Ishikawa (cell line): ENCODE results near the gene MRM2.

Source experiments
- CEBPB ChIP-seq: IDR thresholded peaks from 2 replicates; pipeline ENCODE4 v1.6.1; 2012
- CREB1 ChIP-seq: IDR thresholded peaks from 2 replicates; pipeline ENCODE4 v1.6.1; 2012; ENCODE audit warnings: low read depth
- EGR1 ChIP-seq: IDR thresholded peaks from 2 replicates; pipeline ENCODE4 v1.6.1; 2012
- EP300 ChIP-seq: IDR thresholded peaks from 2 replicates; pipeline ENCODE4 v1.6.1; 2012; ENCODE audit warnings: borderline replicate concordance
- FOXM1 ChIP-seq: IDR thresholded peaks from 2 replicates; pipeline ENCODE4 v1.6.1; 2012; ENCODE audit warnings: low read depth, borderline replicate concordance
- NFIC ChIP-seq: IDR thresholded peaks from 2 replicates; pipeline ENCODE4 v1.6.1; 2012
- RAD21 ChIP-seq: IDR thresholded peaks from 2 replicates; pipeline ENCODE4 v1.6.1; 2012; ENCODE audit warnings: low read depth
- TAF1 ChIP-seq: IDR thresholded peaks from 2 replicates; pipeline ENCODE4 v1.6.1; 2012; ENCODE audit warnings: low read depth, mild to moderate bottlenecking
- TCF12 ChIP-seq: IDR thresholded peaks from 2 replicates; pipeline ENCODE4 v1.6.1; 2012; ENCODE audit warnings: low read depth
- TEAD4 ChIP-seq: IDR thresholded peaks from 2 replicates; pipeline ENCODE4 v1.6.1; 2012
- YY1 ChIP-seq: IDR thresholded peaks from 2 replicates; pipeline ENCODE4 v1.6.1; 2012; ENCODE audit warnings: low read depth
- ZBTB7A ChIP-seq: IDR thresholded peaks from 2 replicates; pipeline ENCODE4 v1.6.1; 2012; ENCODE audit warnings: low read depth
- TF ChIP-seq, protein P1 (sequence below): IDR thresholded peaks from 2 replicates; pipeline ENCODE4 v1.6.1; 2012
- TF ChIP-seq, protein P2 (sequence below): IDR thresholded peaks from 2 replicates; pipeline ENCODE4 v1.6.1; 2012; ENCODE audit warnings: low read depth, mild to moderate bottlenecking
- TF ChIP-seq, protein P3 (sequence below): IDR thresholded peaks from 2 replicates; pipeline ENCODE4 v1.6.1; 2012

Gene MRM2

DNA sequence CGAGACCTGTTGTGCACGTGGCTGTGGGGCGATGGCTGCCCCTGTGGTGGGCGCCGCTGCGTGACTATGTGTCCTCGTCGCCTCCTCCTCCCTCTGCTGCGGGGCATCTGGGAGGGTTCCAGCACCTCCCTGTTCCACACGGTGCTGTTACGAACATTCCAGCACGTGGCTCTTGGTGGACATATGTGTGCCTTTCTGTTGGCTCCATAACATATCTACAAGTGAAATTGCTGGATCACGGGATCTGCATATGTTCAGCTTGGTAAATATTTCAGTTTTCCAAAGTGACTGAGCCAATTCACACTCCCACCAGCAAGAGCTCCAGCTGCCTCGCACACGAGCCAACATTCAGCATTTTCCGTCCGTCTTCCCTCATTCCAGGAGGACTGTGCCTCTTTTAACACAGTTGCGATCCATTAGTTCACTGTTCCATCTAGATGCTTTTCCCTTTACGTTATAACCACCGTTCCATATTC, 47.1 kb upstream of the MRM2 start:
- TF ChIP-seq, protein P1, sequence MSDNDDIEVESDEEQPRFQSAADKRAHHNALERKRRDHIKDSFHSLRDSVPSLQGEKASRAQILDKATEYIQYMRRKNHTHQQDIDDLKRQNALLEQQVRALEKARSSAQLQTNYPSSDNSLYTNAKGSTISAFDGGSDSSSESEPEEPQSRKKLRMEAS: no peak
- TF ChIP-seq YY1: no peak
- no peak for TF ChIP-seq EGR1
- TF ChIP-seq EP300: no peak
- TF ChIP-seq TEAD4: no peak
- TF ChIP-seq, protein P2, sequence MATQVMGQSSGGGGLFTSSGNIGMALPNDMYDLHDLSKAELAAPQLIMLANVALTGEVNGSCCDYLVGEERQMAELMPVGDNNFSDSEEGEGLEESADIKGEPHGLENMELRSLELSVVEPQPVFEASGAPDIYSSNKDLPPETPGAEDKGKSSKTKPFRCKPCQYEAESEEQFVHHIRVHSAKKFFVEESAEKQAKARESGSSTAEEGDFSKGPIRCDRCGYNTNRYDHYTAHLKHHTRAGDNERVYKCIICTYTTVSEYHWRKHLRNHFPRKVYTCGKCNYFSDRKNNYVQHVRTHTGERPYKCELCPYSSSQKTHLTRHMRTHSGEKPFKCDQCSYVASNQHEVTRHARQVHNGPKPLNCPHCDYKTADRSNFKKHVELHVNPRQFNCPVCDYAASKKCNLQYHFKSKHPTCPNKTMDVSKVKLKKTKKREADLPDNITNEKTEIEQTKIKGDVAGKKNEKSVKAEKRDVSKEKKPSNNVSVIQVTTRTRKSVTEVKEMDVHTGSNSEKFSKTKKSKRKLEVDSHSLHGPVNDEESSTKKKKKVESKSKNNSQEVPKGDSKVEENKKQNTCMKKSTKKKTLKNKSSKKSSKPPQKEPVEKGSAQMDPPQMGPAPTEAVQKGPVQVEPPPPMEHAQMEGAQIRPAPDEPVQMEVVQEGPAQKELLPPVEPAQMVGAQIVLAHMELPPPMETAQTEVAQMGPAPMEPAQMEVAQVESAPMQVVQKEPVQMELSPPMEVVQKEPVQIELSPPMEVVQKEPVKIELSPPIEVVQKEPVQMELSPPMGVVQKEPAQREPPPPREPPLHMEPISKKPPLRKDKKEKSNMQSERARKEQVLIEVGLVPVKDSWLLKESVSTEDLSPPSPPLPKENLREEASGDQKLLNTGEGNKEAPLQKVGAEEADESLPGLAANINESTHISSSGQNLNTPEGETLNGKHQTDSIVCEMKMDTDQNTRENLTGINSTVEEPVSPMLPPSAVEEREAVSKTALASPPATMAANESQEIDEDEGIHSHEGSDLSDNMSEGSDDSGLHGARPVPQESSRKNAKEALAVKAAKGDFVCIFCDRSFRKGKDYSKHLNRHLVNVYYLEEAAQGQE: no peak

DNA sequence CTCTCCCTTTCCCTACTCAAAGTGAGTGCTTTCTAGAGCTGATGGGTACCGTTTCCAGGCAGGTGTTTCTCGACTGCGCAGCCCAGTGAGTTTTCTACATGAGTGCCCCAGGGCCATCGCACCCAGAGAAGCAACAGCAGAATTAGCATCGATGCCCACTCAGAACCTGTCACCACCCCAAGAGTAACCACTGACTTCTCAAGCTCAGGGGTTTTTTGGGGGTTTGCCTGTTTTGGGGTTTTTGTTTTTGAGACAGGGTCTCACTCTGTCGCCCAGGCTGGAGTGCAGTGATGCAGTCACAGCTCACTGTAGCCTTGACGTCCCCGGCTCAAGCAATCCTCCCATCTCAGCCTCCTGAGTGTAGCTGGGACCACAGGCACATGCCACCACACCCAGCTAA, 46.5 kb upstream of the MRM2 start:
- TF ChIP-seq TCF12 (no peak), FOXM1 (no peak)

DNA sequence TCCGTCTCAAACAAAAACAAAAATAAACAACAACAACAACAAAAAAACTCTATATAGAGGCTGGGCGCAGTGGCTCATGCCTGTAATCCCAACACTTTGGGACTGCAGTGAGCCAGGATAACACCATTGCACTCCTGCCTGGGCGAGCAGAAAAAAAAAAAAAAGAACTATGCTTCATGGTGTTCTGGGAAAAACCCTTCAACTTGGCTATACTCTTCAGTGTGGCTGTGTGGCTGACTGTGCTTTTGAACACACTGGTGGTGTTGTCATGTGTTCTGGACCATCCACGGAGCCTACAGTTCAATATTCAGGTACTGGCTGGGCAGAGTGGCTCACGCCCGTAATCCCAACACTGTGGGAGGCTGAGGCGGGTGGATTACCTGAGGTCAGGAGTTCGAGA, 45.7 kb upstream of the MRM2 start:
- TF ChIP-seq CEBPB (no peak), CREB1 (no peak), YY1 (no peak), TEAD4 (no peak), EGR1 (no peak), TAF1 (no peak), RAD21 (no peak), NFIC (no peak), FOXM1 (no peak), ZBTB7A (no peak)
- TF ChIP-seq, protein P2: no peak
- TF ChIP-seq, protein P1: no peak
- TF ChIP-seq, protein P3, sequence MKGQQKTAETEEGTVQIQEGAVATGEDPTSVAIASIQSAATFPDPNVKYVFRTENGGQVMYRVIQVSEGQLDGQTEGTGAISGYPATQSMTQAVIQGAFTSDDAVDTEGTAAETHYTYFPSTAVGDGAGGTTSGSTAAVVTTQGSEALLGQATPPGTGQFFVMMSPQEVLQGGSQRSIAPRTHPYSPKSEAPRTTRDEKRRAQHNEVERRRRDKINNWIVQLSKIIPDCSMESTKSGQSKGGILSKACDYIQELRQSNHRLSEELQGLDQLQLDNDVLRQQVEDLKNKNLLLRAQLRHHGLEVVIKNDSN: no peak

DNA sequence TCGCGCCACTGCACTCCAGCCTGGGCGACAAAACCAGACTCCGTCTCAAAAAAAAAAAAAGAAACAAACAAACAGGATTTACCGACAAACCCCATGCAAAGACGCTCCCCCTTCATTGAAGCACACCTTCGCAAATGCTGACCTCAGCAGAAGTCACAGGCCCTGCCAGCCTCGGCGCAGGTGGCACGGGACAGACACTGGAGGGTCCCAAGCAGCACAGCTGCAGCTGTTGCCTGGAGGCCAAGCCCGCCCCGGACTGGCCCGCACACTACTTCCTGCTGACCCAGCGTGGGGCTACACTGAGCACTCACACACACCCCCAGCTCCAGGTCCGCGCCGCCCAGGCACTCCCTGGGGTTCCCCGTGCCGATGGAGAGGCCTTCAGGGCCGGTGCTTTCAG, 41.1 kb upstream of the MRM2 start:
- TF ChIP-seq CEBPB (no peak), EGR1 (no peak), TEAD4 (no peak), TCF12 (no peak)

DNA sequence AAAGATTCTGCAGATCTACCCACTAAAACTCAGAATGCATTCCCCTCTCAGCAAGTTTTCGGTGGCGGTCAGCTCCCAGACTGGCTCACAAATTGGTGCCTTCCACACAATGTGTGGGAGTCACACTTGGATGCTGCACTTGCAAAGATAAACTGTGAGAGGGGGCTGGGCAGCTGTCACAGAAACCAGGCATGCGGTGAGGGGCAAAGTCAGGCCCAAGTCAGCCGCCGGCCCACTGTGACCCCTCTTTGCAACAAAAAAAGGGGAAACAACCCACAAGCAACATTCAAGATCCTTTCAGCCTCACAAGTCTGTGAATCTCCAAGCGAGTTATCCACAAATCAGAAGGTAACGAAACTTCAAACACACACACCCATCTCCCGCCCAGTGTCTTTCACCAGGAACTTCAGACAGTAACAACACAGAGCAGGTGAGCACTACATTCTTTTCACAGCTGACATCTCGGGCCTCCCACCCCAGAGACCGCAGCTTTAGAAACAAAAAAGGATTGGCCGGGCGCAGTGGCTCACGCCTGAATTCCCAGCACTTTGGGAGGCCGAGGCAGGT, 40.3 kb upstream of the MRM2 start:
- TF ChIP-seq TAF1 (no peak), CREB1 (no peak)
- TF ChIP-seq, protein P1: no peak

DNA sequence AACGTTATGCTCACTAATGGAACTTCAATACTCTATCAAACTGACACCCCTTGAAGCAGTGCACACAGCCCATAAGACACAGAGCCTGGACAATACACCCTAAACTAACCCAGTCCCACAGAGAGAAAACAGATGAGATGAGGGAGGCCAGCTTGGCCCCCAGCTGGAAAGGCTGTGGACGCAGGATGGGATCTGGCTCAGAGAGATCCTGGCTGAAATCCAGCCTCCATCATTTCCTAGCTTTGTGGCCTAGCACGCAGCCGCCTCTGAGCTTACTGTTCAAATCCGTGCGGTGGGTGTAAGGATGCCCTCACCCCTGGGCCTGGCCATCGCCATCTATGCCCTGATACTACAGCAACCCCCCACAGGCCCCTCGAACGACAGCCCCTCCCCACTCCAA, 39.5 kb upstream of the MRM2 start:
- TF ChIP-seq CREB1: no peak
- TF ChIP-seq, protein P2: no peak
- no peak for TF ChIP-seq TEAD4
- no peak for TF ChIP-seq ZBTB7A
- TF ChIP-seq FOXM1: no peak
- TF ChIP-seq, protein P3: no peak
- no peak for TF ChIP-seq RAD21
- TF ChIP-seq YY1: no peak
- no peak for TF ChIP-seq EP300
- no peak for TF ChIP-seq EGR1
- TF ChIP-seq, protein P1: no peak
- no peak for TF ChIP-seq TAF1
- TF ChIP-seq CEBPB: no peak
- no peak for TF ChIP-seq NFIC
